Kidney (tissue), 14 donors: Measurements from ENCODE around the gene REC114. TPM values are rescaled to one million over a fixed set of nuclear protein-coding genes. Genes with fewer than 3 reads are reported as not detected.
"Not testable (repeated sequence)": the region's sequence is repeated elsewhere in the genome, so short reads cannot be mapped to it uniquely, and the experiment has no call there.

Experiments
- DNase-seq, 5 donors: peaks; one replicate each; pipeline ENCODE4 v3.0.0-alpha.2; 2013 to 2020
- FAIRE-seq: peaks from 2 replicates; lab custom pipeline; 2012; peaks lifted over from hg19 to GRCh38; lab: Jason Lieb, UNC
- H3K27ac ChIP-seq, 2 donors: one replicate each; pipeline ENCODE4 v1.7.0; 2013; ENCODE audit warnings: low read depth in 2 of 2, low read length in 2 of 2, inconsistent platforms in 1 of 2
- H3K27me3 ChIP-seq: one replicate; pipeline ENCODE4 v1.7.1; 2013; ENCODE audit warnings: low read length, inconsistent platforms; ENCODE audit not compliant: control insufficient read depth, insufficient read depth
- H3K36me3 ChIP-seq, 3 donors: one replicate each; pipeline versions ENCODE4 v1.7.0 to v1.7.1; 2013; ENCODE audit warnings: low read length in 3 of 3, control low read depth in 1 of 3, inconsistent platforms in 1 of 3; ENCODE audit not compliant: insufficient read depth in 3 of 3, control insufficient read depth in 2 of 3
- H3K4me1 ChIP-seq, 3 donors: one replicate each; pipeline versions ENCODE4 v1.7.0 to v1.7.1; 2013; ENCODE audit warnings: low read length in 3 of 3, inconsistent platforms in 1 of 3, low read depth in 1 of 3; ENCODE audit not compliant: control insufficient read depth in 2 of 3, insufficient read depth in 2 of 3
- H3K4me3 ChIP-seq, 3 donors: one replicate each; pipeline versions ENCODE4 v1.7.0 to v1.8.1; 2013; ENCODE audit warnings: low read length in 3 of 3, control low read depth in 1 of 3, inconsistent platforms in 1 of 3
- H3K9ac ChIP-seq, 3 donors: one replicate each; pipeline versions ENCODE4 v1.7.0 to v1.7.1; 2013; ENCODE audit warnings: low read length in 3 of 3, control low read depth in 1 of 3, inconsistent platforms in 1 of 3
- H3K9me3 ChIP-seq, 3 donors: one replicate each; pipeline versions ENCODE4 v1.7.0 to v1.7.1; 2013; ENCODE audit warnings: low read length in 3 of 3, control low read depth in 1 of 3, inconsistent platforms in 1 of 3; ENCODE audit not compliant: control insufficient read depth in 2 of 3, insufficient read depth in 1 of 3
- CTCF ChIP-seq: IDR thresholded peaks from 3 replicates; pipeline ENCODE4 v1.5.1; 2012; ENCODE audit warnings: mild to moderate bottlenecking, moderate library complexity, borderline replicate concordance; ENCODE audit not compliant: insufficient read depth; ENCODE audit errors: extremely low read depth
- intact Hi-C: fragments of 100-400 bp; cut with DNase I; formaldehyde crosslinking; loops from one replicate; pipeline ENCODE4 v1.11.1; 2022
- polyA plus RNA-seq: library from polyadenylated mRNA; stranded (reverse); fragments of 350-450 nt; fragmentation: Illumina TruSeq; extraction: RNeasy Lipid Tissue Mini Kit (QIAGEN cat#74804); gene quantifications from one replicate; pipeline ENCODE4 v1.2.3, GENCODE V29; 2014; ENCODE audit warnings: low read depth, low replicate concordance; ENCODE audit not compliant: insufficient read depth
- total RNA-seq: library from RNA; stranded (reverse); fragmentation: NEBNext Ultra II Directional; extraction: Animal tissue kit (Norgen Biotek cat#: 25700); gene quantifications from one replicate; pipeline ENCODE4 v1.2.1, GENCODE V29; 2021
- donor health status: control.
- donor health status: control.
- donor health status: control.
- donor health status: control.
- donor health status: control.
- donor health status: DM: yes; HTN: yes; CAD: no.
- donor health status: Normal renal cell carcinoma (clear cell type).

REC114 gene
- total and polyA plus RNA-seq, 2 donors from 2014 or later, result not detected

- H3K36me3 ChIP-seq, H3K27me3 ChIP-seq, H3K4me1 ChIP-seq, H3K4me3 ChIP-seq, H3K9me3 ChIP-seq, FAIRE-seq, H3K27ac ChIP-seq, H3K9ac ChIP-seq, DNase-seq, intact Hi-C loops: not testable (repeated sequence)
Observed at GRCh38 chr15:73448158-73448758, 5.3 kb downstream of the REC114 start.

DNA sequence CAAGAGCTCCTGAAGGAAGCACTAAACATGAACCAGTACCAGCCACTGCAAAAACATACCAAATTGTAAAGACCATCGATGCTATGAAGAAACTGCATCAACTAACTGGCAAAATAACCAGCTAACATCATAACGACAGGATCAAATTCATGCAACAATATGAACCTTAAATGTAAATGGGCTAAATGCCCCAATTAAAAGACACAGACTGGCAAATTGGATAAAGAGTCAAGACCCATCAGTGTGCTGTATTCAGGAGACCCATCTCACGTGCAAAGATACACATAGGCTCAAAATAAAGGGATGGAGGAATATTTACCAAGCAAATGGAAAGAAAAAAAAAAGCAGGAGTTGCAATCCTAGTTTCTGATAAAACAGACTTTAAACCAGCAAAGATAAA lies 7.0 kb downstream of the REC114 start:
- H3K36me3 ChIP-seq, FAIRE-seq, H3K27me3 ChIP-seq, H3K9ac ChIP-seq, H3K4me3 ChIP-seq, intact Hi-C loops, H3K27ac ChIP-seq, DNase-seq, H3K9me3 ChIP-seq, H3K4me1 ChIP-seq: not testable (repeated sequence)

- H3K36me3 ChIP-seq, result no peaks in the 10 kb centered on the region
- no peaks in the 10 kb centered on the region for H3K9me3 ChIP-seq
- DNase-seq, result no peak
- intact Hi-C loops, result no loop called here
- no peak overlapping the region for H3K9ac ChIP-seq
- no peaks in the 10 kb centered on the region for H3K27me3 ChIP-seq
- no peaks in the 10 kb centered on the region for H3K4me1 ChIP-seq
- no peak overlapping the region for H3K4me3 ChIP-seq
- no peak for TF ChIP-seq CTCF
- H3K27ac ChIP-seq, result no peak overlapping the region
- no peak for FAIRE-seq
Observed at GRCh38 chr15:73454096-73454495, 11.1 kb downstream of the REC114 start.

- Histone ChIP-seq H3K9me3 (no peaks in the 10 kb centered on the region), H3K4me3 (no peak overlapping the region), H3K27me3 (no peaks in the 10 kb centered on the region), H3K27ac (no peak overlapping the region), H3K9ac (no peak overlapping the region), H3K36me3 (no peaks in the 10 kb centered on the region), H3K4me1 (no peaks in the 10 kb centered on the region)
- no peak for DNase-seq
- intact Hi-C loops, result no loop called here
- TF ChIP-seq CTCF, result no peak
- peak; percentile 32 for FAIRE-seq
Observed at GRCh38 chr15:73455876-73456275, 12.9 kb downstream of the REC114 start.
